H1 (cell line): ENCODE measurements around the gene SYMPK. TPM values are rescaled to one million over a fixed set of nuclear protein-coding genes. Genes with fewer than 3 reads are reported as not detected.

Experiments used
- CEBPB ChIP-seq: IDR thresholded peaks from 2 replicates; pipeline ENCODE4 v1.6.1; 2012; ENCODE audit warnings: low read depth, low read length
- CHD2 ChIP-seq: IDR thresholded peaks from 2 replicates; pipeline ENCODE4 v1.6.1; 2012; ENCODE audit warnings: low read length, improper control_type of control experiment
- RAD21 ChIP-seq, 2 experiments: IDR thresholded peaks in 1 of 2; conservative IDR thresholded peaks in 1 of 2; 2 replicates each; pipeline ENCODE4 v1.6.1; 2011; ENCODE audit warnings: low read depth in 2 of 2, low read length in 2 of 2, improper control_type of control experiment in 1 of 2, inconsistent platforms in 1 of 2, mild to moderate bottlenecking in 1 of 2, moderate library complexity in 1 of 2
- polyA plus RNA-seq, 7 experiments: library from polyadenylated mRNA; depleted of rRNA in 3 of 7; stranded (reverse) in 5 of 7; unstranded in 2 of 7; fragments of >200 nt in 5 of 7; fragments of 200-250 nt in 2 of 7; gene quantifications; 1 replicate in 5 of 7; 2 replicates in 1 of 7; 4 replicates in 1 of 7; pipeline versions ENCODE4 v1.2.1 to v1.2.3, GENCODE V29; 2011 to 2013; ENCODE audit warnings: missing spikeins in 2 of 7, mixed read lengths in 2 of 7
- total RNA-seq: library from RNA; stranded (reverse); fragmentation: NEBNext Ultra II Directional; extraction: Animal tissue kit (Norgen Biotek cat#: 25700); gene quantifications from 2 replicates; pipeline ENCODE4 v1.2.1, GENCODE V29; 2021

SYMPK gene
- total and polyA plus RNA-seq, 2 of the 8 experiments (the other 6 are each of a cell fraction or from before 2014, with no cell fraction given), result 93.6 to 99.5 TPM

DNA sequence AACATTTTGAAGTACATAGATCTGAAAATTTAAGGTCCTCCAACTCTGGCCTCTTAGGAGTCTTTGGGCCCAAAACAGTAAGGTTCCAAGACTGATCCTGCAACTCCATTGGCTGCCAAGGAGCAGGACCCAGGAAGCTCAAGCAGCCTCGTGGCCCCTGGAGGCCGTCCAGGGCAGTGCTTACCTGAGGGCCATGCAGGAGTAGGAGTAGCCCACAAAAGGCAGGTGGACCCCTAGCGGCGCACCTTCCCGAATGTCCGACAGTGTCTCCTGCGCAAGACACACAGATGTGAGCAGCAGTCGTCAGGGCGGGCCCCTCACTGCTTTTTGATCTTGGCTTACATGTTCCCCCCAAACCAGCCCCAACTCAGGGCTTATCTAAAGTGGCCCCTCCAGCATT, 88.2 kb downstream of the SYMPK start (continued):
- no peak for TF ChIP-seq CHD2
- peak in 1 of 2 experiments; percentile 36; a peak in 2 of 4 replicates for TF ChIP-seq RAD21 (IDR thresholded peaks at IDR 0.05 in 1 of 2, conservative IDR thresholded peaks at IDR 0.05 in 1 of 2; ENCODE audit: low read depth in 2 of 2, low read length in 2 of 2)
- TF ChIP-seq CEBPB, result no peak
